Stimulated activated CD4-positive, alpha-beta T cell treated with anti-CD3 and anti-CD28 coated beads, Interleukin-4, amount 100 ng/mL, for 48 hours (primary cell): ENCODE results near the gene IL11.
"Not testable (repeated sequence)": the region's sequence is repeated elsewhere in the genome, so short reads cannot be mapped to it uniquely, and the experiment has no call there.

Experiments
- DNase-seq, 2 donors: peaks; one replicate each; pipeline ENCODE4 v3.0.0-alpha.2; 2020; ENCODE audit warnings: low read depth in 2 of 2

The IL11 gene

DNA sequence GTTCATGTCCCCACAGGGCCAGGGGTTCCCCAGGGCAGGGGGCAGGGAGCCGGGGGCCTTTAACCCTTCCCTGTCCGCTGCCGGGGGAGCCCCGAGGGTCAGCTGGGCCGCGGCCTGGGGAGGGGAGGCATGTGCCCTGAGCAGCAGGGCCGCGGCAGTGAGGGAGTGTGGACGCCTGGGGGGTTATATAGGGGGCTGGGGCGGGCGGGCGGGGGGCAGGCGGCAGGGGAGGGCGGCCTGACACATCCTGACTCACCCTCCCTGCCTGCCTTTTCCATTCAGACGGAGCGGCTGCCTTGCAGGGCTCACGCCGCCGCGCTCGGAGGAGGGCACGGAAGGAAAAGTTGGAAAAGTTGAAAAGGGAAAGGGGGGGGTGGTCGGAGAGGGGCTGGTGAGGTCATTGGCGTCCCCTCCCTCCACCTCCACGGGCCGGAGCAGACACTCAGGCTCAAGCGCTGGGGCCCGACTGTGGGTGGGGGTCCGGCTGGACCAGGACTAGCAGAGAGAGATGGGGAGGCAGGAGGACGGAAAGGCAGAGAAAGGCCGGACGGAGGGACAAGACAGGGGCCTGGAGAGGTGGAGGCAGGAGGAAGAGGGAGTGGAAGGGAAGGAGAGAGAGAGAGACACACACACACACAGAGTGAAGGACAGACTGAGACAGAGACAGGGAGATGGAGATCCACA, at the start of gene IL11:
Gene IL11 (minus strand): TSS at position 159 of the 684 bp plus-strand sequence. CDS start 153 bp downstream, at position 6.
- DNase-seq, result no peak

DNA sequence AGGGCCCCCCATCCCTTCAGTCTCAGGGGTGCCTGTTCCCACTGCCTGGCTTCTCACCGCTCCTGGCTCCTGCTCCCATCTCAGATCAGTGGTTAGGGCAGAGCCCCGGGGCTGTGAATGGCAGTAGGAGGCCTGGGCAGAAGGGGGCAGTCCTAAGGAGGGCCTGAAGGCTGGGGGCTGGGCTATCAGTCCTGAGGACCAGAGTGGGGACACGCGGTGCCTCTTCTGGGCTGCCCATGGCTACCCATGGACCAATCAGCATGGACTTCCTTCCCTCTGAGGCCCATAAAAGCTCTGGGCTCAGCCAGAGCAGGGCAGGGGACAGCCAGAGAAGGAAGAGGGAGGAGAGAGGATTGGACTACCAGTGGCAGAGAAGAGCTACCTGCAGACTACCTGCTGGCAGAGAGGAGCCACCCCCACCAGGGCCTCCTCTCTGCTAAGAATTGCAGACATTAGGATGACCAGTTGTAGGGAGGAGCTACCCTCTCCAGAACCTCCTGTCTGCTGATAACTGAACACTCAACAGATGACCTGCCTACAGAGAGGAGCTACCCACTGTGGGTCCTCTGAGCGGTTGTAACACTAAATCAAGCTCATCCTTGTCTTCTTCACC, 49.5 kb upstream of the IL11 start:
- no peak for DNase-seq

DNA sequence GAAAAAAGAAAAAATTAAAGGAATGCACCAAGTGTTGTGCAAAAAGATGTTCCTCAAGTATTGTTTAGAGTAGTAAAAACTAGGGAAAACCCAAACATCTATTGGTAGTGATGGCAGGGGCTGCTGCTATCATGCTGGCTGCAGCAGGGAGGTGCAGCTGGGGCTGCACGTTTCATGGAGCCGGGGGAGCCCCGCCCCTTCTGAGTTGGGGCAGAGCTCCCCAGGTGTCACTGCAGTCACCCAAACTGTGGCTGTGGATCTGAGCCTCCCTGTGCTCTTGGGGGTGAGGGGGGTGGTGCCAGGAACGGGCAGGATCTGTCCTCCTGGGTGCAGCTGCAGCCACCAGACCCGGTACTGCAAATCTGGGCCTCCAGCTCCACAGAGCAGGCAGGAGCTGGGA, 48.8 kb upstream of the IL11 start:
- DNase-seq, result no peak

GRCh38 chr19:55418185-55418584, 47.9 kb upstream of the IL11 start:
- peak in 1 of 2 donors; percentile 39 for DNase-seq

DNA sequence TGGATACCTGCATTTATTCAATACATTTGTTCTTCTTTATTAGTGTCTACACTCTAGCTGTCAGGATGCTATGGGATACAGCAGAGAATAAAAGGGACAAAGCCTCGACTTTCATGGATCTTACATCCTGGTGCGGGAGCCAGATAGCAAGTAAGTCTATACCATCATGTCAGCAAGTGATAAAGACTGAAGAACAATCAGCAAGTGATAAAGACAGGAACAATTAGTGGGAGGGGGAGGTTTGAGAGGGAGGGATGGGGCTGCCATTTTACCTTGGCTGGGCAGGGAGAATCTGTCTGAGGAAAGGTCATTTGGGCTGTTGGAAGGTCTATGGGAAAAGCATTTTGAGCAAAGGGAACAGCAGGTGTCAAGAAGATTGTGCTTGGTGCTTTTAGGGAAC, 39.9 kb upstream of the IL11 start:
- DNase-seq, result no peak

DNA sequence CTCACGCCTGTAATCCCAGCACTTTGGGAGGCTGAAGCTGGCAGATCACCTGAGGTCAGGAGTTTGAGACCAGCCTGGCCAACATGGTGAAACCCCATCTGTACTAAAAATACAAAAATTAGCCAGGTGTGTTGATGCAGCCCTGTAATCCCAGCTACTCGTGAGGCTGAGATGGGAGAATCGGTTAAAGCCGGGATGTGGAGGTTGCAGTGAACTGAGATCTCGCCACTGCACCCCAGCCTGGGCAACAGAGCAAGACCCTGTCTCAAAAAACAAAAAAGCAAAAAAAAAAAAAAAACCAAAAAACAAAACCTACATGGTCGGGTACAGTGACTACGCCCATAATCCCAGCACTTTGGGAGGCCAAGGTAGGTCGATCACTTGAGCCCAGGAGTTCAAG, 38.9 kb upstream of the IL11 start:
- not testable (repeated sequence) for DNase-seq

DNA sequence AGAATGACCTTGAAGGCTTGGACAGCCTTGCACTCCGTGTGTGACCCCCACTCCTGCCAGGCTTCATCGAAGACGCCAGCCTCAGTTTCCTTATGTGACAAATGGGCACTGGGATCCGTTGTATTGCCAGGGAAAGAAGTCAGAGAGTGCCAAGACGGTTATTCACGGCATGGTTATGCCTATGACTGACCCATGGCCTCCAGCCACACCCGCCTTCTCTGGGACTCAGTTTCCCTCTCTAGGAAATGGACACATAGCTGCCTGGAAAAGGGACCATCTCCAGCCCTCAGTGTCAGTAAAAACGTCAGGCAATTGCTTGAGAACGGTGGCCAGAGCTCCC, 38.2 kb upstream of the IL11 start:
- no peak for DNase-seq

DNA sequence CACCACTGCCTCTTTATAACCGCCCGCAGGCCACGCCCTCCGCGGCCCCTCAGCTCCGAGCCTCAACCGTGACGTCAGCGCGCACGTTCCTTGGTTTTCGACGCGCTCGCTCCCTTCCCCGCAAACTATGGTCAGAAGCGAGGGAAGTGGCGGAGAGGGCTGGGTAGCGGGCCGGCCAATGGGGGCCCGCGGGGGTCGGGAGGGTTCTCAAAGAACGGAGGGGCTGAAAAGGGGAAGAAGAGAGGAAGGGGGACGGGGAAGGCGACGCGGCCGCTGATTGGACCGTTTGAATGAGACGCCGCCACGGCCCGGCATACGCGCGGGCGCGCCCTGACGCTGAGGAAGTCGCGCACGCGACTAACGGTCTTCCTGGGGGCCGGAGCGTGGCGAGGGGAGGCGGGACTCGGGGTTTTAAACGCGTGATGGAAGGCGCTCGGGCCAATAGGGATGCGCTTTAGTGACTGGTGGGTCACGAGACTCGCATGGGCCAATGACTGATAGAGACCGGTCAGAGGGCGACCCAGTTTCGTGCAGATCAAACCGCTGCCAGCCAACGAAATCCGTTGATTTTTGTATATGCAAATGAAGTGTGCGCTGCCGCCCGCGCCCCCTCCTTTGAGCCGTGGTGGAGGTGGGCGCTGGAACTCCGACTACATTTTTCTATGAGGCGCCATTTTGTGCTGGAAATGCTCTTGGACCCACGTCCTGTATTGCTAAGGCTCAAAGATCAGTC, 37.7 kb upstream of the IL11 start:
- peak; percentile 93 to 96 for DNase-seq

DNA sequence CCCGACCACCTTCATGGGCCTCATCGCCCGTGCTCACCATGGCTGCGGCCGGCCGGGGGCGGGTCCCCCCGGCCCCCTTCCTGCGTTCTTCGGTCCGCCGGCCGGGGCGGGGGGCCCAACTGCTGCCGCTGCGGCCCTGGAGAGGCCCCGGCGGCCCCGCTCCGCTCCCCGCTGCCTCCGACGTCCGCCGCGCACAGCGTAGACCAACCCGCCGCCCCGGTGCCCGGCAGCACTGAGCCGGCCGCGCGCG, 37.2 kb upstream of the IL11 start, which contains the start of gene UBE2S:
Gene UBE2S (minus strand): TSS at position 239 of the 250 bp plus-strand sequence. CDS start 199 bp downstream, at position 40.
- DNase-seq, result not testable (repeated sequence)

GRCh38 chr19:55406826-55407549, 36.7 kb upstream of the IL11 start:
- no peak for DNase-seq

GRCh38 chr19:55406091-55406825, 36.0 kb upstream of the IL11 start:
- no peak for DNase-seq

GRCh38 chr19:55405638-55406037, 35.4 kb upstream of the IL11 start:
- DNase-seq, result no peak

DNA sequence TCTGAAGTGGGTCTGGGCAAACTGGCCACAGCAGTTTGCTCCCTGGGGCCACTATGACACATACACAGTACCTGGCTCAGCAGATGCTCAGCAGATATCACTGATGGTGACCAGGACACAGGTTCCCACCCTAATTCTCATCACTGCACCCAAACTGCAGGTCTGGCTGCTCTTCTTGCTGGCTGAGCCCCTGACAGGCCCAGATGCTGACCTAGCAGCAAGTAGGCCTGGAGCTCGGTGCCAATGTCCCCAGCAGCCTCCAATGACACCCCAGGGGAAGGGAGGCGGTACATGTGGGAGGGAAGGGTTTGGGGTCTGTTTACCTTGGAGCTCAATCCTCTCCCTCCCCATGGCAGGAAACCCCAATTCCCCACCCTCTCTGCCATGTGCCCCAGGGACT, 32.2 kb upstream of the IL11 start:
- no peak for DNase-seq

GRCh38 chr19:55401390-55401789, 31.1 kb upstream of the IL11 start:
- not testable (repeated sequence) for DNase-seq

GRCh38 chr19:55400281-55401087, 30.2 kb upstream of the IL11 start:
- no peak for DNase-seq

DNA sequence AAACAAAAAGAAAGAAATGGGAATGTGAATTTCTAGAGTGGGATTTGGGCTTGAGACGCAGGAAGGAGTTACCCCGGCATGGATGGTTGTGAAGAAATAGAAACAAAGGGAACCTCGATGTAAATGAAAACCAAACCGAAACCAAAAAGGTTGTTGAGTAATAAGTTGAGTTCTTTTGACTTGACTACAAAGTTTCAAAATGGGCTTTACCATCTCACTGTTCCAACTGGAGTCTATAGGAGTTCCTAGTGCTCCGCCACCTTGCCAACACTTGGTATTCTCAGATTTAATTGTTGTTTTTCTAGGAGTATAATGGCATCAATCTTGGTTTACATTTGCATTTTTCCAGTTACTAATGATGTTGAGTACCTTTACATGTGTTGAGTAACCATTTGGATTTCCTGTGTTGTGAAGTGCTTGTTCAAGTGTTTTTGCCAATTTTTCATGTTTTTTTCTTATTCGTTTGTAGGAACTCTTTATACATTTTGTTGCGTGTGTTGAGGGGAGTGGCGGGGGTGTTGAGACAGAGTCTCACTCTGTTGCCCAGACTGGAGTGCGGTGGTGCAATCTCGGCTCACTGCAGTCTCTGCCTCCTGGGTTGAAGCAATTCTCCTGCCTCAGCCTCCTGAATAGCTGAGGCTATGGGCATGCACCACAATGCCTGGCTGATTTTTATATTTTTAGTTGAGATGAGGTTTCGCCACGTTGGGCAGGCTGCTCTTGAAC, 28.1 kb upstream of the IL11 start:
- no peak for DNase-seq

- no peak for DNase-seq
Observed at GRCh38 chr19:55392820-55393761, 22.8 kb upstream of the IL11 start.

GRCh38 chr19:55391702-55392615, 21.7 kb upstream of the IL11 start:
- no peak for DNase-seq
